ENCODE results near the gene FAM89B. TPM values are rescaled to one million over a fixed set of nuclear protein-coding genes. Genes with fewer than 3 reads are reported as not detected.

The FAM89B gene
- total and polyA plus RNA-seq, 4 donors, result 20.6 to 53.5 (median 44.4) TPM

GRCh38 chr11:65616575-65617001 is 44.2 kb downstream of the FAM89B start:
- H3K4me1 ChIP-seq (ENCODE audit: control insufficient read depth in 5 of 5, insufficient read depth in 5 of 5, low read length in 5 of 5), result peaks cover 0 to 27% (median 9%) of the 10 kb centered on the region in 5 donors
- no peaks in the 10 kb centered on the region for H3K9me3 ChIP-seq (ENCODE audit: control insufficient read depth in 4 of 4, insufficient read depth in 3 of 4, low read length in 3 of 4)
- DNase-seq (no peak), ATAC-seq (ENCODE audit: insufficient read depth, low FRiP score) (no peak)
- H3K27ac ChIP-seq (ENCODE audit: low read depth in 1 of 2, low read length in 1 of 2), result peak overlapping the region; percentile 14 to 49
- H3K9ac ChIP-seq (ENCODE audit: insufficient read depth in 1 of 2, low read length in 2 of 2), result peak overlapping the region; percentile 55 to 74
- peak overlapping the region; percentile 70 for H3K4me3 ChIP-seq
- no peaks in the 10 kb centered on the region for H3K27me3 ChIP-seq (ENCODE audit: control insufficient read depth in 3 of 3, insufficient read depth in 3 of 3, low read length in 2 of 3)
- TF ChIP-seq, protein P1, sequence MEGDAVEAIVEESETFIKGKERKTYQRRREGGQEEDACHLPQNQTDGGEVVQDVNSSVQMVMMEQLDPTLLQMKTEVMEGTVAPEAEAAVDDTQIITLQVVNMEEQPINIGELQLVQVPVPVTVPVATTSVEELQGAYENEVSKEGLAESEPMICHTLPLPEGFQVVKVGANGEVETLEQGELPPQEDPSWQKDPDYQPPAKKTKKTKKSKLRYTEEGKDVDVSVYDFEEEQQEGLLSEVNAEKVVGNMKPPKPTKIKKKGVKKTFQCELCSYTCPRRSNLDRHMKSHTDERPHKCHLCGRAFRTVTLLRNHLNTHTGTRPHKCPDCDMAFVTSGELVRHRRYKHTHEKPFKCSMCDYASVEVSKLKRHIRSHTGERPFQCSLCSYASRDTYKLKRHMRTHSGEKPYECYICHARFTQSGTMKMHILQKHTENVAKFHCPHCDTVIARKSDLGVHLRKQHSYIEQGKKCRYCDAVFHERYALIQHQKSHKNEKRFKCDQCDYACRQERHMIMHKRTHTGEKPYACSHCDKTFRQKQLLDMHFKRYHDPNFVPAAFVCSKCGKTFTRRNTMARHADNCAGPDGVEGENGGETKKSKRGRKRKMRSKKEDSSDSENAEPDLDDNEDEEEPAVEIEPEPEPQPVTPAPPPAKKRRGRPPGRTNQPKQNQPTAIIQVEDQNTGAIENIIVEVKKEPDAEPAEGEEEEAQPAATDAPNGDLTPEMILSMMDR (IDR thresholded peaks at IDR 0.05; ENCODE audit: control extremely low read depth, extremely low read depth), result no peak
- peaks cover 0 to 45% (median 22%) of the 10 kb centered on the region in 4 donors for H3K36me3 ChIP-seq (ENCODE audit: control insufficient read depth in 4 of 4, insufficient read depth in 4 of 4, low read length in 4 of 4)
- 66 to 76% methylated on average over 10 of the region's 10 CpGs for WGBS, 2 donors

- Histone ChIP-seq H3K4me1 (ENCODE audit: control insufficient read depth in 5 of 5, insufficient read depth in 5 of 5, low read length in 5 of 5) (peaks cover 0 to 20% (median 9%) of the 10 kb centered on the region in 5 donors), H3K36me3 (ENCODE audit: control insufficient read depth in 4 of 4, insufficient read depth in 4 of 4, low read length in 4 of 4) (peaks cover 0 to 46% (median 23%) of the 10 kb centered on the region in 4 donors), H3K9ac (ENCODE audit: insufficient read depth in 1 of 2, low read length in 2 of 2) (no peak overlapping the region), H3K9me3 (ENCODE audit: control insufficient read depth in 4 of 4, insufficient read depth in 3 of 4, low read length in 3 of 4) (no peaks in the 10 kb centered on the region), H3K27ac (ENCODE audit: low read depth in 1 of 2, low read length in 1 of 2) (no peak overlapping the region), H3K27me3 (ENCODE audit: control insufficient read depth in 3 of 3, insufficient read depth in 3 of 3, low read length in 2 of 3) (no peaks in the 10 kb centered on the region), H3K4me3 (no peak overlapping the region)
- TF ChIP-seq, protein P1 (IDR thresholded peaks at IDR 0.05; ENCODE audit: control extremely low read depth, extremely low read depth), result no peak
- no peak for ATAC-seq (ENCODE audit: insufficient read depth, low FRiP score)
- DNase-seq, result no peak
- 93 to 94% methylated on average over 17 of the region's 17 CpGs for WGBS, 2 donors
Measured at GRCh38 chr11:65617136-65617850, 45.0 kb downstream of the FAM89B start.

- no peak overlapping the region for H3K27ac ChIP-seq (ENCODE audit: low read depth in 1 of 2, low read length in 1 of 2)
- H3K27me3 ChIP-seq (ENCODE audit: control insufficient read depth in 3 of 3, insufficient read depth in 3 of 3, low read length in 2 of 3), result no peaks in the 10 kb centered on the region
- no peaks in the 10 kb centered on the region for H3K9me3 ChIP-seq (ENCODE audit: control insufficient read depth in 4 of 4, insufficient read depth in 3 of 4, low read length in 3 of 4)
- H3K36me3 ChIP-seq (ENCODE audit: control insufficient read depth in 4 of 4, insufficient read depth in 4 of 4, low read length in 4 of 4), result peaks cover 0 to 46% (median 21%) of the 10 kb centered on the region in 4 donors
- H3K4me3 ChIP-seq, result no peak overlapping the region
- peaks cover 0 to 11% (median 6%) of the 10 kb centered on the region in 5 donors for H3K4me1 ChIP-seq (ENCODE audit: control insufficient read depth in 5 of 5, insufficient read depth in 5 of 5, low read length in 5 of 5)
- 95 to 97% methylated on average over 31 to 33 of the region's 33 CpGs for WGBS, 2 donors
- ATAC-seq (ENCODE audit: insufficient read depth, low FRiP score), result no peak
- no peak overlapping the region for H3K9ac ChIP-seq (ENCODE audit: insufficient read depth in 1 of 2, low read length in 2 of 2)
- TF ChIP-seq, protein P1 (IDR thresholded peaks at IDR 0.05; ENCODE audit: control extremely low read depth, extremely low read depth), result no peak
- DNase-seq, result no peak
Measured at GRCh38 chr11:65617990-65618751, 45.8 kb downstream of the FAM89B start.

Measured in lung (tissue), 12 donors.